ENCODE results near the gene STRA6.
"Not testable (repeated sequence)": the region's sequence is repeated elsewhere in the genome, so short reads cannot be mapped to it uniquely, and the experiment has no call there.

Gene STRA6

GRCh38 chr15:74160390-74160789 is 42.2 kb downstream of the STRA6 start:
- not testable (repeated sequence) for DNase-seq (ENCODE audit: low spot score)

GRCh38 chr15:74159773-74160172 is 42.8 kb downstream of the STRA6 start:
- no peak for DNase-seq (ENCODE audit: low spot score)

- DNase-seq (ENCODE audit: low spot score), result no peak
These were observed 43.5 kb downstream of the STRA6 start for GRCh38 chr15:74158855-74159650.

- no peak for DNase-seq (ENCODE audit: low spot score)
These were observed 44.4 kb downstream of the STRA6 start for GRCh38 chr15:74157868-74158827.

- DNase-seq (ENCODE audit: low spot score), result no peak
These were observed 45.7 kb downstream of the STRA6 start for GRCh38 chr15:74156678-74157411.

GRCh38 chr15:74155766-74156417 is 46.7 kb downstream of the STRA6 start:
- no peak for DNase-seq (ENCODE audit: low spot score)

- DNase-seq (ENCODE audit: low spot score), result no peak
These were observed 55.5 kb downstream of the STRA6 start for GRCh38 chr15:74147051-74147450.

GRCh38 chr15:74146277-74146800 is 56.2 kb downstream of the STRA6 start:
- no peak for DNase-seq (ENCODE audit: low spot score)

- DNase-seq (ENCODE audit: low spot score), result peak; percentile 23
These were observed 58.3 kb downstream of the STRA6 start for GRCh38 chr15:74144153-74144775.

- no peak for DNase-seq (ENCODE audit: low spot score)
These were observed 61.0 kb downstream of the STRA6 start for GRCh38 chr15:74141591-74141990.

GRCh38 chr15:74138642-74139041 is 63.9 kb downstream of the STRA6 start:
- no peak for DNase-seq (ENCODE audit: low spot score)

GRCh38 chr15:74137537-74137894 is 65.1 kb downstream of the STRA6 start:
- DNase-seq (ENCODE audit: low spot score), result no peak

GRCh38 chr15:74136814-74137536 is 65.6 kb downstream of the STRA6 start:
- no peak for DNase-seq (ENCODE audit: low spot score)

- DNase-seq (ENCODE audit: low spot score), result no peak
These were observed 66.1 kb downstream of the STRA6 start for GRCh38 chr15:74136540-74136813.

- no peak for DNase-seq (ENCODE audit: low spot score)
These were observed 67.5 kb downstream of the STRA6 start for GRCh38 chr15:74135041-74135565.

GRCh38 chr15:74134387-74135027 is 68.1 kb downstream of the STRA6 start:
- DNase-seq (ENCODE audit: low spot score), result no peak

GRCh38 chr15:74133694-74134386 is 68.7 kb downstream of the STRA6 start:
- no peak for DNase-seq (ENCODE audit: low spot score)

GRCh38 chr15:74132681-74133651 is 69.6 kb downstream of the STRA6 start:
- no peak for DNase-seq (ENCODE audit: low spot score)

All from cerebellar cortex (tissue), 1 donor.